ENCODE data around the gene CLIP2.
"Not testable (repeated sequence)": the region's sequence is repeated elsewhere in the genome, so short reads cannot be mapped to it uniquely, and the experiment has no call there.

The CLIP2 gene

GRCh38 chr7:74338366-74339108 is 49.3 kb downstream of the CLIP2 start:
- H3K9ac ChIP-seq (ENCODE audit: low read depth, low read length): no peak overlapping the region
- peak; percentile 76 for ATAC-seq (ENCODE audit: insufficient read depth, low read depth)

GRCh38 chr7:74339648-74340047 is 50.4 kb downstream of the CLIP2 start:
- not testable (repeated sequence) for H3K79me2 ChIP-seq (ENCODE audit: insufficient read depth, low read length); H3K9me3 ChIP-seq (ENCODE audit: insufficient read depth, low read length, severe bottlenecking); H3K27ac ChIP-seq (ENCODE audit: low read length); ATAC-seq (ENCODE audit: insufficient read depth, low read depth); H3K27me3 ChIP-seq (ENCODE audit: insufficient read depth, low read length, poor library complexity); H2AFZ ChIP-seq (ENCODE audit: low read depth, low read length); H3K9ac ChIP-seq (ENCODE audit: low read depth, low read length); H3K4me2 ChIP-seq (ENCODE audit: insufficient read depth, low read length); H3K36me3 ChIP-seq (ENCODE audit: insufficient read depth, low read length); DNase-seq; H3K4me3 ChIP-seq (ENCODE audit: low read depth in 1 of 2, low read length in 2 of 2); H4K20me1 ChIP-seq (ENCODE audit: insufficient read depth, low read length)
- peaks cover 13% of the 10 kb centered on the region for H3K4me1 ChIP-seq (ENCODE audit: insufficient read depth, low read length)

More at GRCh38 chr7:74338366-74339108, 49.3 kb downstream of the CLIP2 start:
- Histone ChIP-seq H3K4me1 (ENCODE audit: insufficient read depth, low read length) (peaks cover 13% of the 10 kb centered on the region), H3K4me3 (ENCODE audit: low read depth in 1 of 2, low read length in 2 of 2) (peak overlapping the region in 1 of 2 experiments; percentile 36; a peak in 2 of 4 replicates), H3K36me3 (ENCODE audit: insufficient read depth, low read length) (peaks cover 4% of the 10 kb centered on the region; the same call in 1 of the 2 replicates), H3K27ac (ENCODE audit: low read length) (no peak overlapping the region; the same call in 1 of the 2 replicates), H4K20me1 (ENCODE audit: insufficient read depth, low read length) (no peaks in the 10 kb centered on the region), H3K9me3 (ENCODE audit: insufficient read depth, low read length, severe bottlenecking) (no peaks in the 10 kb centered on the region), H3K4me2 (ENCODE audit: insufficient read depth, low read length) (peak overlapping the region; percentile 25; the same call in 1 of the 2 replicates), H3K79me2 (ENCODE audit: insufficient read depth, low read length) (no peaks in the 10 kb centered on the region), H3K27me3 (ENCODE audit: insufficient read depth, low read length, poor library complexity) (no peaks in the 10 kb centered on the region), H2AFZ (ENCODE audit: low read depth, low read length) (no peak overlapping the region; the same call in 1 of the 2 replicates)
- TF ChIP-seq CTCF (IDR thresholded peaks at IDR 0.05; ENCODE audit: borderline replicate concordance, extremely low read depth, low read length, poor library complexity, severe bottlenecking): no peak
- no peak for TF ChIP-seq EZH2 (IDR thresholded peaks at IDR 0.05; ENCODE audit: borderline replicate concordance, low read depth, low read length, severe bottlenecking)
- peak; percentile 74 for DNase-seq

GRCh38 chr7:74343281-74344131 is 54.3 kb downstream of the CLIP2 start:
- DNase-seq (no peak), ATAC-seq (ENCODE audit: insufficient read depth, low read depth) (0 out of 3 replicates have a peak, but pooled peaks have one; percentile 56)
- Histone ChIP-seq H3K27me3 (ENCODE audit: insufficient read depth, low read length, poor library complexity) (no peaks in the 10 kb centered on the region), H2AFZ (ENCODE audit: low read depth, low read length) (no peak overlapping the region), H3K4me1 (ENCODE audit: insufficient read depth, low read length) (peaks cover 4% of the 10 kb centered on the region), H3K9me3 (ENCODE audit: insufficient read depth, low read length, severe bottlenecking) (no peaks in the 10 kb centered on the region), H3K4me3 (ENCODE audit: low read depth in 1 of 2, low read length in 2 of 2) (no peak overlapping the region), H3K4me2 (ENCODE audit: insufficient read depth, low read length) (no peak overlapping the region), H3K27ac (ENCODE audit: low read length) (no peak overlapping the region), H3K79me2 (ENCODE audit: insufficient read depth, low read length) (no peaks in the 10 kb centered on the region), H3K9ac (ENCODE audit: low read depth, low read length) (no peak overlapping the region), H3K36me3 (ENCODE audit: insufficient read depth, low read length) (peaks cover 9% of the 10 kb centered on the region; the same call in 1 of the 2 replicates), H4K20me1 (ENCODE audit: insufficient read depth, low read length) (no peaks in the 10 kb centered on the region)
- no peak for TF ChIP-seq EZH2 (IDR thresholded peaks at IDR 0.05; ENCODE audit: borderline replicate concordance, low read depth, low read length, severe bottlenecking)
- TF ChIP-seq CTCF (IDR thresholded peaks at IDR 0.05; ENCODE audit: borderline replicate concordance, extremely low read depth, low read length, poor library complexity, severe bottlenecking): no peak

GRCh38 chr7:74344132-74344496 is 54.9 kb downstream of the CLIP2 start:
- H3K4me1 ChIP-seq (ENCODE audit: insufficient read depth, low read length): no peaks in the 10 kb centered on the region
- no peak for DNase-seq
- H3K36me3 ChIP-seq (ENCODE audit: insufficient read depth, low read length): peaks cover 5% of the 10 kb centered on the region; the same call in 1 of the 2 replicates
- H2AFZ ChIP-seq (ENCODE audit: low read depth, low read length): no peak overlapping the region
- no peak overlapping the region for H3K9ac ChIP-seq (ENCODE audit: low read depth, low read length)
- H3K4me3 ChIP-seq (ENCODE audit: low read depth in 1 of 2, low read length in 2 of 2): no peak overlapping the region
- no peaks in the 10 kb centered on the region for H3K27me3 ChIP-seq (ENCODE audit: insufficient read depth, low read length, poor library complexity)
- no peaks in the 10 kb centered on the region for H3K9me3 ChIP-seq (ENCODE audit: insufficient read depth, low read length, severe bottlenecking)
- H3K79me2 ChIP-seq (ENCODE audit: insufficient read depth, low read length): no peaks in the 10 kb centered on the region
- no peak overlapping the region for H3K27ac ChIP-seq (ENCODE audit: low read length)
- no peak overlapping the region for H3K4me2 ChIP-seq (ENCODE audit: insufficient read depth, low read length)
- ATAC-seq (ENCODE audit: insufficient read depth, low read depth): no peak
- no peaks in the 10 kb centered on the region for H4K20me1 ChIP-seq (ENCODE audit: insufficient read depth, low read length)
- TF ChIP-seq CTCF (IDR thresholded peaks at IDR 0.05; ENCODE audit: borderline replicate concordance, extremely low read depth, low read length, poor library complexity, severe bottlenecking): no peak
- no peak for TF ChIP-seq EZH2 (IDR thresholded peaks at IDR 0.05; ENCODE audit: borderline replicate concordance, low read depth, low read length, severe bottlenecking)
